NCI-H526 treated with DMSO at 0.1 percent for 48 hours (cell line): ENCODE results near the gene EED.
"Not testable (repeated sequence)": the region's sequence is repeated elsewhere in the genome, so short reads cannot be mapped to it uniquely, and the experiment has no call there.

ENCODE experiments used
- DNase-seq: peaks from one replicate; lab custom pipeline; 2025; lab: John Stamatoyannopoulos, UW

Gene EED

GRCh38 chr11:86219311-86220193, 25.0 kb upstream of the EED start:
- DNase-seq = no peak

GRCh38 chr11:86220653-86221052, 23.9 kb upstream of the EED start:
- DNase-seq = no peak

- DNase-seq = no peak
These were observed 22.5 kb upstream of the EED start for GRCh38 chr11:86222081-86222480.

GRCh38 chr11:86224575-86224974, 20.0 kb upstream of the EED start:
- not testable (repeated sequence) for DNase-seq

GRCh38 chr11:86225344-86225743, 19.2 kb upstream of the EED start:
- DNase-seq = not testable (repeated sequence)

- DNase-seq = no peak
These were observed 16.1 kb upstream of the EED start for GRCh38 chr11:86228269-86229038.

- not testable (repeated sequence) for DNase-seq
These were observed 15.6 kb upstream of the EED start for GRCh38 chr11:86229039-86229330.

GRCh38 chr11:86230179-86230804, 14.3 kb upstream of the EED start:
- no peak for DNase-seq

GRCh38 chr11:86230921-86231434, 13.6 kb upstream of the EED start:
- no peak for DNase-seq

- DNase-seq = no peak
These were observed 12.0 kb upstream of the EED start for GRCh38 chr11:86232556-86232955.

- DNase-seq = no peak
These were observed 9.6 kb upstream of the EED start for GRCh38 chr11:86234831-86235461.

- no peak for DNase-seq
These were observed 7.2 kb upstream of the EED start for GRCh38 chr11:86237267-86237804.

GRCh38 chr11:86240164-86240563, 4.4 kb upstream of the EED start:
- no peak for DNase-seq

- DNase-seq = no peak
These were observed 2.5 kb upstream of the EED start for GRCh38 chr11:86241956-86242535.

- DNase-seq = no peak
These were observed 1.2 kb upstream of the EED start for GRCh38 chr11:86243396-86243795.

GRCh38 chr11:86244063-86244521, 461 bp upstream of the EED start:
- DNase-seq = no peak

- DNase-seq = no peak
These were observed 1.1 kb downstream of the EED start for GRCh38 chr11:86245369-86246292.

GRCh38 chr11:86246293-86246675, 1.7 kb downstream of the EED start:
- no peak for DNase-seq

- DNase-seq = no peak
These were observed 3.1 kb downstream of the EED start for GRCh38 chr11:86247608-86248007.

- no peak for DNase-seq
These were observed 4.1 kb downstream of the EED start for GRCh38 chr11:86248609-86249008.
